ENCODE measurements around the gene ARL4A.

The ARL4A gene

GRCh38 chr7:12674861-12675260, 12.6 kb upstream of the ARL4A start:
- no peak overlapping the region for H3K23ac ChIP-seq (ENCODE audit: low read length)
- H2BK120ac ChIP-seq (ENCODE audit: insufficient read depth, low read length, poor library complexity), result no peak overlapping the region
- no peak overlapping the region for H2AFZ ChIP-seq (ENCODE audit: insufficient read depth, low read length, poor library complexity)
- H3K9ac ChIP-seq (ENCODE audit: low read length), result no peak overlapping the region
- no peaks in the 10 kb centered on the region for H3K27me3 ChIP-seq (ENCODE audit: insufficient read depth, low read length)
- peaks cover 4% of the 10 kb centered on the region for H3K9me3 ChIP-seq (ENCODE audit: insufficient read depth, low read depth, low read length)
- H3K79me1 ChIP-seq (ENCODE audit: low read length), result no peaks in the 10 kb centered on the region
- H4K8ac ChIP-seq (ENCODE audit: low read depth, low read length), result no peak overlapping the region
- H2BK12ac ChIP-seq (ENCODE audit: low read length), result no peak overlapping the region
- H3K36me3 ChIP-seq (ENCODE audit: control insufficient read depth in 1 of 2, insufficient read depth in 2 of 2, low read length in 2 of 2), result no peaks in the 10 kb centered on the region
- DNase-seq, result peak; percentile 70 to 73
- no peak overlapping the region for H2BK5ac ChIP-seq (ENCODE audit: low read depth, low read length, poor library complexity)
- no CpG with 5 or more reads among the region's 4 CpGs for WGBS (ENCODE audit: extremely low coverage, insufficient coverage, insufficient read length)
- H3K14ac ChIP-seq (ENCODE audit: low read length), result no peak overlapping the region
- no peak overlapping the region for H4K91ac ChIP-seq (ENCODE audit: low read depth, low read length)
- H3K4me3 ChIP-seq (ENCODE audit: low read depth, low read length), result no peak overlapping the region
- H3K79me2 ChIP-seq (ENCODE audit: control insufficient read depth, insufficient read depth, low read length, poor library complexity), result no peaks in the 10 kb centered on the region
- no peak overlapping the region for H3K18ac ChIP-seq (ENCODE audit: low read length)
- no peaks in the 10 kb centered on the region for H3K4me1 ChIP-seq (ENCODE audit: control insufficient read depth in 1 of 2, insufficient read depth in 2 of 2, low read length in 2 of 2)
- no peak overlapping the region for H4K12ac ChIP-seq (ENCODE audit: low read depth, low read length)
- H3K27ac ChIP-seq (ENCODE audit: low read depth, low read length), result no peak overlapping the region
- no peak overlapping the region for H3K4me2 ChIP-seq (ENCODE audit: low read length)
- H2AK5ac ChIP-seq (ENCODE audit: low read length), result no peak overlapping the region
- no peak overlapping the region for H3K4ac ChIP-seq (ENCODE audit: low read depth, low read length)

- H2BK12ac ChIP-seq (ENCODE audit: low read length), result no peak overlapping the region
- H2BK120ac ChIP-seq (ENCODE audit: insufficient read depth, low read length, poor library complexity), result no peak overlapping the region
- H2AK5ac ChIP-seq (ENCODE audit: low read length), result no peak overlapping the region
- DNase-seq, result no peak
- H3K27ac ChIP-seq (ENCODE audit: low read depth, low read length), result no peak overlapping the region
- no peak overlapping the region for H4K91ac ChIP-seq (ENCODE audit: low read depth, low read length)
- H2BK5ac ChIP-seq (ENCODE audit: low read depth, low read length, poor library complexity), result no peak overlapping the region
- no CpG with 5 or more reads among the region's 2 CpGs for WGBS (ENCODE audit: extremely low coverage, insufficient coverage, insufficient read length)
- no peak overlapping the region for H3K9ac ChIP-seq (ENCODE audit: low read length)
- no peak overlapping the region for H3K23ac ChIP-seq (ENCODE audit: low read length)
- peaks cover 7% of the 10 kb centered on the region for H3K79me1 ChIP-seq (ENCODE audit: low read length)
- no peaks in the 10 kb centered on the region for H3K36me3 ChIP-seq (ENCODE audit: control insufficient read depth in 1 of 2, insufficient read depth in 2 of 2, low read length in 2 of 2)
- H3K4me1 ChIP-seq (ENCODE audit: control insufficient read depth in 1 of 2, insufficient read depth in 2 of 2, low read length in 2 of 2), result peaks cover 3 to 4% of the 10 kb centered on the region in 2 experiments
- no peak overlapping the region for H3K18ac ChIP-seq (ENCODE audit: low read length)
- peaks cover 2% of the 10 kb centered on the region for H3K79me2 ChIP-seq (ENCODE audit: control insufficient read depth, insufficient read depth, low read length, poor library complexity)
- H4K8ac ChIP-seq (ENCODE audit: low read depth, low read length), result no peak overlapping the region
- no peak overlapping the region for H3K14ac ChIP-seq (ENCODE audit: low read length)
- H3K9me3 ChIP-seq (ENCODE audit: insufficient read depth, low read depth, low read length), result no peaks in the 10 kb centered on the region
- no peak overlapping the region for H3K4me2 ChIP-seq (ENCODE audit: low read length)
- H4K12ac ChIP-seq (ENCODE audit: low read depth, low read length), result no peak overlapping the region
- H3K4ac ChIP-seq (ENCODE audit: low read depth, low read length), result no peak overlapping the region
- no peaks in the 10 kb centered on the region for H3K27me3 ChIP-seq (ENCODE audit: insufficient read depth, low read length)
- no peak overlapping the region for H3K4me3 ChIP-seq (ENCODE audit: low read depth, low read length)
- no peak overlapping the region for H2AFZ ChIP-seq (ENCODE audit: insufficient read depth, low read length, poor library complexity)
Measured at GRCh38 chr7:12683678-12684585, 3.5 kb upstream of the ARL4A start.

- Histone ChIP-seq H3K23ac (ENCODE audit: low read length) (no peak overlapping the region), H2AFZ (ENCODE audit: insufficient read depth, low read length, poor library complexity) (no peak overlapping the region), H2AK5ac (ENCODE audit: low read length) (no peak overlapping the region), H3K4ac (ENCODE audit: low read depth, low read length) (no peak overlapping the region), H3K14ac (ENCODE audit: low read length) (no peak overlapping the region), H3K27ac (ENCODE audit: low read depth, low read length) (no peak overlapping the region), H4K8ac (ENCODE audit: low read depth, low read length) (no peak overlapping the region), H3K9ac (ENCODE audit: low read length) (no peak overlapping the region), H3K79me2 (ENCODE audit: control insufficient read depth, insufficient read depth, low read length, poor library complexity) (peaks cover 2% of the 10 kb centered on the region), H3K4me2 (ENCODE audit: low read length) (no peak overlapping the region), H4K12ac (ENCODE audit: low read depth, low read length) (no peak overlapping the region), H2BK5ac (ENCODE audit: low read depth, low read length, poor library complexity) (no peak overlapping the region), H3K4me1 (ENCODE audit: control insufficient read depth in 1 of 2, insufficient read depth in 2 of 2, low read length in 2 of 2) (peaks cover 3 to 4% of the 10 kb centered on the region in 2 experiments), H3K36me3 (ENCODE audit: control insufficient read depth in 1 of 2, insufficient read depth in 2 of 2, low read length in 2 of 2) (no peaks in the 10 kb centered on the region), H2BK12ac (ENCODE audit: low read length) (no peak overlapping the region), H3K9me3 (ENCODE audit: insufficient read depth, low read depth, low read length) (no peaks in the 10 kb centered on the region), H3K18ac (ENCODE audit: low read length) (no peak overlapping the region), H4K91ac (ENCODE audit: low read depth, low read length) (no peak overlapping the region), H3K27me3 (ENCODE audit: insufficient read depth, low read length) (no peaks in the 10 kb centered on the region), H2BK120ac (ENCODE audit: insufficient read depth, low read length, poor library complexity) (no peak overlapping the region), H3K4me3 (ENCODE audit: low read depth, low read length) (no peak overlapping the region), H3K79me1 (ENCODE audit: low read length) (peaks cover 7% of the 10 kb centered on the region)
- peak; percentile 41 to 58 for DNase-seq
- whole genome bisulfite sequencing (ENCODE audit: extremely low coverage, insufficient coverage, insufficient read length), result no CpG with 5 or more reads among the region's 19 CpGs
Measured at GRCh38 chr7:12684733-12685132, 2.7 kb upstream of the ARL4A start.

GRCh38 chr7:12685550-12685949, 1.9 kb upstream of the ARL4A start:
- no peak overlapping the region for H4K91ac ChIP-seq (ENCODE audit: low read depth, low read length)
- H3K79me2 ChIP-seq (ENCODE audit: control insufficient read depth, insufficient read depth, low read length, poor library complexity), result peaks cover 2% of the 10 kb centered on the region
- no peak overlapping the region for H3K4me3 ChIP-seq (ENCODE audit: low read depth, low read length)
- no peaks in the 10 kb centered on the region for H3K9me3 ChIP-seq (ENCODE audit: insufficient read depth, low read depth, low read length)
- no peak overlapping the region for H3K27ac ChIP-seq (ENCODE audit: low read depth, low read length)
- no peak overlapping the region for H4K8ac ChIP-seq (ENCODE audit: low read depth, low read length)
- no peak overlapping the region for H3K18ac ChIP-seq (ENCODE audit: low read length)
- H2BK12ac ChIP-seq (ENCODE audit: low read length), result peak overlapping the region; percentile 8
- H3K36me3 ChIP-seq (ENCODE audit: control insufficient read depth in 1 of 2, insufficient read depth in 2 of 2, low read length in 2 of 2), result no peaks in the 10 kb centered on the region
- H3K27me3 ChIP-seq (ENCODE audit: insufficient read depth, low read length), result no peaks in the 10 kb centered on the region
- no peak overlapping the region for H3K4me2 ChIP-seq (ENCODE audit: low read length)
- no CpG with 5 or more reads among the region's 13 CpGs for WGBS (ENCODE audit: extremely low coverage, insufficient coverage, insufficient read length)
- H3K23ac ChIP-seq (ENCODE audit: low read length), result no peak overlapping the region
- no peak overlapping the region for H2BK120ac ChIP-seq (ENCODE audit: insufficient read depth, low read length, poor library complexity)
- H2AFZ ChIP-seq (ENCODE audit: insufficient read depth, low read length, poor library complexity), result peak overlapping the region; percentile 9
- no peak overlapping the region for H4K12ac ChIP-seq (ENCODE audit: low read depth, low read length)
- H3K4me1 ChIP-seq (ENCODE audit: control insufficient read depth in 1 of 2, insufficient read depth in 2 of 2, low read length in 2 of 2), result peaks cover 3 to 4% of the 10 kb centered on the region in 2 experiments
- H3K79me1 ChIP-seq (ENCODE audit: low read length), result peaks cover 7% of the 10 kb centered on the region
- peak; percentile 50 to 75 for DNase-seq
- H3K14ac ChIP-seq (ENCODE audit: low read length), result no peak overlapping the region
- no peak overlapping the region for H3K9ac ChIP-seq (ENCODE audit: low read length)
- no peak overlapping the region for H2BK5ac ChIP-seq (ENCODE audit: low read depth, low read length, poor library complexity)
- no peak overlapping the region for H2AK5ac ChIP-seq (ENCODE audit: low read length)
- no peak overlapping the region for H3K4ac ChIP-seq (ENCODE audit: low read depth, low read length)
